NCI-H146 treated with DMSO at 0.1 percent for 48 hours (cell line): Measurements from ENCODE around the gene THOC2.
"Not testable (repeated sequence)": the region's sequence is repeated elsewhere in the genome, so short reads cannot be mapped to it uniquely, and the experiment has no call there.

Experiments used
- DNase-seq: peaks from one replicate; lab custom pipeline; 2025; ENCODE audit not compliant: unreplicated experiment; lab: John Stamatoyannopoulos, UW

The THOC2 gene, protein sequence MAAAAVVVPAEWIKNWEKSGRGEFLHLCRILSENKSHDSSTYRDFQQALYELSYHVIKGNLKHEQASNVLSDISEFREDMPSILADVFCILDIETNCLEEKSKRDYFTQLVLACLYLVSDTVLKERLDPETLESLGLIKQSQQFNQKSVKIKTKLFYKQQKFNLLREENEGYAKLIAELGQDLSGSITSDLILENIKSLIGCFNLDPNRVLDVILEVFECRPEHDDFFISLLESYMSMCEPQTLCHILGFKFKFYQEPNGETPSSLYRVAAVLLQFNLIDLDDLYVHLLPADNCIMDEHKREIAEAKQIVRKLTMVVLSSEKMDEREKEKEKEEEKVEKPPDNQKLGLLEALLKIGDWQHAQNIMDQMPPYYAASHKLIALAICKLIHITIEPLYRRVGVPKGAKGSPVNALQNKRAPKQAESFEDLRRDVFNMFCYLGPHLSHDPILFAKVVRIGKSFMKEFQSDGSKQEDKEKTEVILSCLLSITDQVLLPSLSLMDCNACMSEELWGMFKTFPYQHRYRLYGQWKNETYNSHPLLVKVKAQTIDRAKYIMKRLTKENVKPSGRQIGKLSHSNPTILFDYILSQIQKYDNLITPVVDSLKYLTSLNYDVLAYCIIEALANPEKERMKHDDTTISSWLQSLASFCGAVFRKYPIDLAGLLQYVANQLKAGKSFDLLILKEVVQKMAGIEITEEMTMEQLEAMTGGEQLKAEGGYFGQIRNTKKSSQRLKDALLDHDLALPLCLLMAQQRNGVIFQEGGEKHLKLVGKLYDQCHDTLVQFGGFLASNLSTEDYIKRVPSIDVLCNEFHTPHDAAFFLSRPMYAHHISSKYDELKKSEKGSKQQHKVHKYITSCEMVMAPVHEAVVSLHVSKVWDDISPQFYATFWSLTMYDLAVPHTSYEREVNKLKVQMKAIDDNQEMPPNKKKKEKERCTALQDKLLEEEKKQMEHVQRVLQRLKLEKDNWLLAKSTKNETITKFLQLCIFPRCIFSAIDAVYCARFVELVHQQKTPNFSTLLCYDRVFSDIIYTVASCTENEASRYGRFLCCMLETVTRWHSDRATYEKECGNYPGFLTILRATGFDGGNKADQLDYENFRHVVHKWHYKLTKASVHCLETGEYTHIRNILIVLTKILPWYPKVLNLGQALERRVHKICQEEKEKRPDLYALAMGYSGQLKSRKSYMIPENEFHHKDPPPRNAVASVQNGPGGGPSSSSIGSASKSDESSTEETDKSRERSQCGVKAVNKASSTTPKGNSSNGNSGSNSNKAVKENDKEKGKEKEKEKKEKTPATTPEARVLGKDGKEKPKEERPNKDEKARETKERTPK (N-terminal part only)

DNA sequence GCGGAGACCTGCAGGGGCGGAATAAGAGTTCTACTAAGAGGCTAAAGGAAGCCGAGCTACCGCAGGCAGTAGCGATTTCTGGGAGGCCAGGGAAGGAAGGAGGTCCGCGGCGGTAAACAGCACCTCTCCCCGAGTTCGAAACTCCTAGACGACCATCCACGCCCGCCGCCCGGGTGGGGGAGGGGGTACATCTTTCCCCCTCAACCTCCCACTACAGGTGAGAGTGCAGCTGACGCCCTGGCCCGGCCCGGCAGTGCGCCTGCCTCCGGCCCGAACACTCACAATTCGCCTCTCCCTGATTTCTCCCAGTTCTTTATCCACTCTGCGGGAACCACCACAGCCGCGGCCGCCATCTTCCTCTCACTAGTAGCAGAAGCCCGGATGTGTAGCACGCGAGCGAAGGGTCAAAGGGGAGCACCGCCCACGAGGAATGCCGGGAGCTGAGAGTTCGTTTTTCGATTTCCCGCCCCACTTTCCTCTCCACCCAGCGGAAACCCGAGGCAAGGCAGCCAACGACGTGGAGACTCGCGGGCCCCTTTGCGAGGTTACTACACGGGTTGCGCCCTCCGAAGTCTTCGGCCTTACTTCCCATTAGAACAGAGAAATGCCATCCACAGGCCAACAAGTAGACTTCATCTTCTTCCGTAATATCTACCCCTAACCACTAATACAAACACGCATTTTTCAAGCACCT lies at the start of gene THOC2:
Gene THOC2 (minus strand): TSS at position 383 of the 694 bp plus-strand sequence. CDS start 30 bp downstream, at position 353.
- peak; percentile 74 for DNase-seq

DNA sequence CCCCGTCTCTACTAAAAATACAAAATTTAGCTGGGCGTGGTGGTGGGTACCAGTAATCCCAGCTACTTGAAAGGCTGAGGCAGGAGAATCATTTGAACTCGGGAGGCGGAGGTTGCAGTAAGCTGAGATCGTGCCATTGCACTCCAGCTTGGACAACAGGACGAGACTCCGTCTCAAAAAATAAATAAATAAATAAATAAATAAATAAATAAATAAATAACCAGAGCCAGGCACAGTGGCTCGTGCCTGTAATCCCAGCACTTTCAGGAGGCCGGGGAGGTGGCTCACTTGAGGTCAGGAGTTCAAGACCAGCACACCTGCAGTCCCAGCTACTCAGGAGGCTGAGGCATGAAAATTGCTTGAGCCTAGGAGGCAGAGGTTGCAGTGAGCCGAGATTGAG lies 48.9 kb upstream of the THOC2 start:
- DNase-seq: not testable (repeated sequence)

DNA sequence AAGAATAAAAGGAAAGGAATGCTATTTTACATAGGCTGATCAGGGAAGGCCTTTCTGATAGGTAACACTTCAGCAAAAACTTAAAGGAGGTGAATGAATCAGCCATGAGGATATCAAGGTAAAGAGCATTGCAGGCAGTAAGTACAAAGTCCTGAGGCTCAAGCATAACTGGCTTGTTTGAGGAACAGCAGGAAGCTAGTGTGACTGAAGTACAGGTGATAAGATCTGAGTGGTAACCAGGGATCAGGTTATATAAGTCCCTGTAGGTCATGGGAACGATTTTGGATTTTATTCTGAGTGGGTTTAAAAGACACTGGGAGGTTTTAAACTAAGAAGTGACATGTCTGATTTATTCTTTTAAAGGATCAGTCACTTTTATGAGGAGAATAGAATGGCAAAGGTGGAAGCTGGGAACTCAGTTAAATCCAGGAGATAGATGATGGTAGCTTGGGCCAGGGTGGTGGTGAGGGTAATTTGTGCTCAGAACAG lies 47.1 kb upstream of the THOC2 start:
- DNase-seq: peak; percentile 52

DNA sequence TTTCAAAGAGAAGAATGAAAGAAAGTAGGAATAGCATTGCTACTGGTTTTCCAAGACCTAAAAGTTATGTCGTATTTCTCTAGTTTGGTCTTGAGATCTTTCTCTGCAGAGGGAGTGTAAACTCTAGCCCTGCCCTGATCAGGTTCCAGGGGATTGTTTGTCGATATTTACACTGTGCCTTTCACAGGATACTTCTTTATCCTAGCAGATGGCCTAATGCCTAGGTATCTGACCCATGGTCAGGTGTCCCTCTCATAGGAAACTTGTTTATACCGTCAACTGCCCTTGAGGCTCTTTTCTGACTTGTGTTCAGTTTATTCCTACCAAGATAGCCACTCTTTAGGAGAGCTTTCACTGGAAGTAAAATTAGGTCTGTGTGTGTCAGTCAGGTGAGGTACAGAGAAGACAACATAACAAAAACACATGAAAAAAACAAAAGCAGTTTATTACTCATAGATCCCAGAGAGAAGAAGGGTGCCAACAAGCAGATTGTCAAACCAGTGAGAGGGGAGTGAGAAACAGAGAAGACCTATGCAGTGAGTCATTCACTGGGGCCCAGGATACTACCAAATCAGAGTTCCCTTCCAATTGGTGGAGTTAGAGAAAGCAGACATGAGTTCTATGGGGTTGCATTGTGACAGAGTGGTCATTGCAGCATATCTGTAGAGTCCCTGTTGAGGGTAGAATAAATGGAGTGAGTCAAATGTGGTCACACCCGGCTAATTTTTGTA lies 40.6 kb upstream of the THOC2 start:
- DNase-seq: peak; percentile 13

DNA sequence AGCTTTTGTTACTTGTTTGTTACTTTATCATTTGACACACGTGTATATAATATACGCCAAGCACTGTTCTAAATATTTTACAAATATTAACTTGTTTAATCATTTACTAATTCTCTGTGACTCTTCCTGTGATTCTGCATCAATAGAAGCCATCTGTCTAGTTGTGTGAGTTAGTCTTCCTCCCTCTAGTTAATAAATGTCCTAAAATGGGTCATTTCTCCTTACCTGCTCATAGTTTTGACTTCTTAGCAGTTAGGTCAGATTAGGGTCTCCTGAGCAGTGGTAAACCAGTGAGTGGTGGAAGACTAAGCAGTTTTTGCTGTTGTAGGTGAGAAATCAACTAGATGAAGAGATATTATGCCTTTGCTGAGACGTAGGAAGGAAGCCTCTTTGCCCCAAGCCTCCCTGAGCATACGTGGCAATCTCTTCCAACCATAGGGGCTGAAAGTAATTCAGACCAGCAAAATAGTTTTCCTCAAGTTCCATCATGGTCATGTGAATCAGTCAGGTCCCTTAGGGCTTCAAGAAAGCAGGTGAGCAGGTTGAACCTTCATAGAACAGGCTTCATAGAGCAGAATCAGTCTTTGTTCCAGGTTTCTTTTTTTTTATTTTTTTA lies 38.7 kb upstream of the THOC2 start:
- no peak for DNase-seq

DNA sequence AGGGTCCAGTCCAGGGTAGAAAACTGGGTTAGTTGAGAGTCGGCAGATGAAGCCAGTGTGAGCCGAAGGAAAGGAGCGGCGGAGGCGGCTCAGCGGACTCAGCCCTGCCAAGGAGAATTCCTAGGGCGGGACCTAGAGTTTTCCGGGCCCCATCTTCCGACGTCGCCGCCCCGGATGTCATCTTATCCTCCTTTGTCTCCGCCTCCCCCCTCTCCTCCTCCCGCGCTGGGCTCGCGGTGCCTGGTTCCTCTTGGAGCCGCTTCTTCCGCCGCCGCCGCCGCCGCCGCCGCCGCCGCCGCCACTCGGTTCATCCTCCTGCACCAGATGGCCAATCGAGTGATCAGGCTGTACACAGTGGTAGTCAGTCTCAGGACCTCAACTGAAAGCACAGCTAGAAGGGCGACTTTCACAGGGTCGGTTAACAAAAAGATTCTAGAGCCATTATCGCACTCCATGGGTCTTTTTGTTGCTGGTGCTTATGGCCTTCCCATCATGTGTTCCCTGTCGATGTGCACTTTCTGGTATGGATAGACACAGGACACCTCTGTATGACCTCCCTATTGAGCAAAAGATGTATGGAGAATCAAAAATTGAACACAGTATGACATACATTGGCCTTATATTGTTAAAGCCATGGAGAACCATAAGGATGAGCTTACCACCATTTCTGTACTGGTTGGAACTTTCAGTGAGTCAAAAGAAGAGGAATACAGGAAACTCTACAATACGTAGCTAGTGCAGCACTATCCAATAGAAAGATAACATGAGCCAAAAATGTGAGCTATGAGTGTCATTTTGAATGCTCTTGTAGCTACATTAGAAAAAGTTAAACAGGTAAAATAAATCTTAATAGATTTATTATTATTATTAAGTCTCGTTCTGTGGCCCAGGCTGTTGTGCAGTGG lies 32.4 kb upstream of the THOC2 start:
- peak; percentile 83 for DNase-seq

DNA sequence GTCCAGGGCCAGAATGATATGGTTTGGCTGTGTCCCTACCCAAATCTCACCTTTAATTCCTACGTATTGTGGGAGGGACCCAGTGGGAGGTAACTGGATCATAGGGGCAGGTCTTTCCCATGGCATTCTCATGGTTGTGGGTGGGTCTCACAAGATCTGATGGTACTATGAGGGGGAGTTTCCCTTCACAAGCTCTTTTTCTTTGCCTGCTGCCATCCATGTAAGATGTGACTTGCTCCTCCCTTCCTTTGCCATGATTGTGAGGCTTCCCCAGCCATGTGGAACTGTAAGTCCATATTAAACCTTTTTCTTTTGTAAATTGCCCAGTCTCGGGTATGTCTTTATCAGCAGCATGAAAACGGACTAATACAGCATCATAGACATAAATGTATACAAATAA lies 27.0 kb upstream of the THOC2 start:
- DNase-seq: not testable (repeated sequence)

DNA sequence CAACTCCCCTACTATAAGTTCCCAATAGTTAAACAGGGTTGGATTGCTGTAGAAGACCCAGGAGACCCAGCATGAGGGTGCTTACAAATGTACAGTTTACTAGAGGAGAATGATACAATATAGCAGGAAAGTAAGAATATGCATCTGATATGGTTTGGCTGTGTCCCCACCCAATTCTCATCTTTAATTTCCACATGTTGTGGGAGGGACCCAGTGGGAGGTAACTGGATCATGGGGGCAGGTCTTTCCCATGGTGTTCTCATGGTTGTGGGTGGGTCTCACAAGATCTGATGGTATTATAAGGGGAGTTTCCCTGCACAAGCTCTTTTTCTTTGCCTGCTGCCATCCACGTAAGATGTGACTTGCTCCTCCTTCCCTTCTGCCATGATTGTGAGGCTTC lies 24.9 kb upstream of the THOC2 start:
- DNase-seq: not testable (repeated sequence)

DNA sequence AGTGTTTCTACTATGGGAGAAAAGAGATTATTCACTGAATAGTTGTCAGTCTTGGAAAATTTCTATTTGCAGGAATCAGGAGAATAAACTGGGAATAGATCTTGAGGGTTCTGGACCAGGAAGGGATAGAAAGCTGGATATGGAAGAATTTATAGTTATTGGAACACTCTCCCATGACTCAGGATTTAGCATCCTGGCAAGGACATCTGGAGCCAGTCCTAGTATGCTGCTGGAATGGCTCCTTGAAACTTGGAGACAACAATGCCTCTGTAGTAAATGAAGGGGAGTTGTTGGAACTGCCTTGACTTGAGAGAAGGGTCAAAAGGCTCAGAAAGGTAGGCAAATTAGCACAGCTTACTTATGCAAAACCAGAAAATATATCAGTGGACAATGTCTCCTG lies 23.5 kb upstream of the THOC2 start:
- no peak for DNase-seq

DNA sequence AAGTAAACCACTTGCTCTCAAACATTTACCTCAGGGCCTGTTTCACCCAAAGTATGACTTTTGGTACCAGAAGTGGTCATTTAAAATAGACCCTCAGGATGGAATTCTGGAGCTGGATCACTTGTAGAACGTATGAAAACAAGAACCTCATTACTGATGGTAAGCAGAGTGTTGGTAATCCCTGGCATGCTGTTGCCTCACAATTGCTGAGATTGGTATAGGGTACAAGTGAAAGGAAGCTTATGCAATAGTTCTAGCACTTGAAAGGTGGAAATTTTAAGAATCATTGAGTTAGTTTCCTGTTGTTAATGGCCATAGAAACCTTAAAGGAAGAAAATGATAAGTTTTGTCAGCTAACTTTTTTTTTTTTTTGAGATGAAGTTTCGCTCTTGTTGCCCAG lies 22.3 kb upstream of the THOC2 start:
- DNase-seq: no peak

DNA sequence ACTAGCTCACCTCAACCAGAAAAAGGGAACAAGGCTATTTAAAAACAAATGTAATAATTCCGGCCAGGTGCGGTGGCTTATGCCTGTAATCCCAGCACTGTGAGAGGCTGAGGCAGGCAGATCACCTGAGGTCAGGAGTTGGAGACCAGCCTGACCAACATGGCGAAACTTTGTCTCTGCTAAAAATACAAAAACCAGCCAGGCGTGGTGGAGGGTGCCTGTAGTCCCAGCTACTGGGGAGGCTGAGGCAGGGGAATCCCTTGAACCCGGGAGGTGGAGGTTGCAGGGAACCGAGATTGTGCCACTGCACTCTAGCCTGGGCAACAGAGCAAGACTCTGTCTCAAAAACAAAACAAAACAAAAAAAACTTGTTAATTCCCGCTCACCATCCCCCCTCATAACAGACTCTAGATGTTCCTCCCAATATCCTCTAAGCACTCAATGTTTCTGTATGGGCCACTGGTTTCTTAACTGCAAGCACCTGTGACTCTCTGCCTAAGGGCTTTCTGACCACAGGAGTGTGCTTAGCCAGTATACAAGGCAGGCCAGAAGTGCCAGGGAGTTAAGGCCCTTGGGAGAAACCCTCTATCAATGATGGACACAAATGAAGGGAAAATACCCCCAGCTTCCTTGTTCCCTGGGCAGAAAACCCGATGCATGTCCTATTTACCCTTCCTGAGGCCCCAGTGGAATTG lies 21.0 kb upstream of the THOC2 start:
- DNase-seq: no peak

DNA sequence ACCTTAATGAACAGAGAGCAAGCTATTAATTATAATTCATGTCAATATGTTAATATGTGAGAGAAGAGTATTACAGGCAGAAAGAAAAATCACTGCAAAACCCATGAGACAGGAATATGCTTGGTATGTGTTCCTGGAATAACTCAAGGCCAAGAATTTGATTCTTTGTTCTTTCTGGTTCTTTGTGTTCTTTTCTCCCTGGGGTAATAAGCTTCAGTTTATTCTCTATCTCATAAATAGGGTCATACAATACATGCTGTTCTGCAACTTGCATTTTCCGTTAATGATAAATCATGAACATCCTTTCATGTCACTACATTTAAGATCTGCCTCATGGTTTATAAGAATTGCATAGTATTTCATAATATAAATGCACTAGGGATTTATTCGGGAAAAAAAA lies 16.8 kb upstream of the THOC2 start:
- no peak for DNase-seq

DNA sequence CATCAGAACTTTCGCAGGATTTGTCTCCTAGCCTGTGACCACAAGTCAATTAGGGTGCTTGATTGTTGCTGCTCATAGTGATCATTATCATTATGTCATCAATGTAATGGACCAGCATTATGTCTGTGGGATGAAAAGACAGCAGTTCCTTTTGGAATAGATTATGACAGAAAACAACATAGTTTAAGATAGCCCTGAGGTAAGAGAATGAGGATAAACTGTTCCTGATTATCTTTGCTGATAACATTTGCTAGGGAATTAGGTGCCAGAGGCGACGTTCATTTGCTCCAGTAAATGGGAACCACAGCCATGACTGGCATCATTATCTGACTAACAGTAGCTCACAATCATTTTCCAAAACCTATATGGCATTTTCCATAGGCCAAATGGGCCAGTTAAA lies 12.7 kb upstream of the THOC2 start:
- DNase-seq: peak; percentile 24

DNA sequence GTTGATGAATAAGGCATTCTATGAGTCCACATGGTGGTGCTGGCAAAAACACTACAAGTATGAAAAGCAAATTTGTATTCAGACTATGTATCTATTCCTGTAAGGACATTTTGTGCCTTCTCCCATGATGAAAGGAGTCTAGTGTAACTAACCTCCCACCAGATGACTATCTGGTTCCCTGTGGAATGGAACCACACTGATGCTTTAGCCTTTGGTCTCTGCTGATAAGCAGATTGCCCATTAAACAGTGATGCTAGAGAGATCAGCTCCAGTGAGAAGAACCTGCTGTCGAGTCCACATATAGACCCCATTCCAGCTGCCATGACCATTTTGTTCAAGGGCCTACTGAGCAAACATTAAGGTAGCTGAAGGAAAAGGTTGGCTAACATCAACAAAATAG lies 10.5 kb upstream of the THOC2 start:
- no peak for DNase-seq

DNA sequence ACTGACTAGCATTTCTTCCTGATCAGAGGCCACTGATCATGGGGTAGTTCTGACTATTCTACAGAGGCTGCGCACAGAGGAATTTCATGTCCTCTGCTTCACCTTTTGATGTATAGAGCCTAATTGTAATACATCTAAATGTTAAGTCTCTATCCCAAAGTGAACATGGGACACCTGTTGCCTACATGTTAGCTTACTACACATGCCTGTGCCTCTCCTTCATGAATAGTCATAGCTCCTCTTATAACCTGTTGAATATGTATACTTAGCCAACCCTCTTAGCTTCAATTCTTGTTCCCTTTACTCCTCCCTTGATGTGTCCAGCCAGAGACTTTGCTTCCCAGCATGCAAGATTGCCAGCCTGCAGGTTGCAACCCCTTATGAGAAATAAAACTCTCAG lies 9.6 kb upstream of the THOC2 start:
- no peak for DNase-seq

DNA sequence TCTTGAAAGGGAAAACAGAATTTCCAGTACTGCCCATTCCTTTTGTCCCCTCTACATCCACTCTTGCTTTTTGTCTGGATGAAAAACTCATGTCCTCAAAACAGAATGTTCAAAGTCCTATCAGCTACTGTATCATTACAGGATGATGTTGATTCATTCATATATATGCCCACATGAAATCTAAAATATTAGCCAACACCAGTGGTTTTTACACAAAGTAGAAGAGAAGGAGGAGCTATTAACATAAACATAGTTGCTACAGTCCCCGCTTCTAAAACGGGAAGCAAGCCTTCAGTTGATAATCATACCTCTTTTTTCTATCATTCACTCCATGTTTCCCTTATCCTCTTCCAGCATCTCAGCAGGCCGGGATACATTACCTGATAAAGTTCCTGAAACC lies 7.7 kb upstream of the THOC2 start:
- no peak for DNase-seq

DNA sequence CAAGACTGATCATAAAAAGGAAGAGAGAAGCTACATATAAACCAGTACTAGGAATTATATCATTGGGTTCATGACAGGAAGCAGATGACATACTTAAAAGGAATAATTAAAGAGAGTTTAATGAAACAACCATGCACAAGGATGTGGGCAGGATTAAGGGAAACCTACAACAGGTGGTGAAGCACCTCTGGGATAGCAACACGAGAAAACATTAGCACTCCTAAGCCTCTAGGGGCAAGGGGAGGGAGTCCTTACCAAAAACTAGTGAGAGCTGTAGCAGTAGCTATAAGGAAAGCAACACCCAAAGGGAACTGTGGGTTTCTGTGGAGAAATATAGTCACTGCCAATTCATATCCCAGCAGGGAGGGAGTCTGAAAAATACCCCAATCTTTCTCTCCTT lies 7.2 kb upstream of the THOC2 start:
- no peak for DNase-seq

DNA sequence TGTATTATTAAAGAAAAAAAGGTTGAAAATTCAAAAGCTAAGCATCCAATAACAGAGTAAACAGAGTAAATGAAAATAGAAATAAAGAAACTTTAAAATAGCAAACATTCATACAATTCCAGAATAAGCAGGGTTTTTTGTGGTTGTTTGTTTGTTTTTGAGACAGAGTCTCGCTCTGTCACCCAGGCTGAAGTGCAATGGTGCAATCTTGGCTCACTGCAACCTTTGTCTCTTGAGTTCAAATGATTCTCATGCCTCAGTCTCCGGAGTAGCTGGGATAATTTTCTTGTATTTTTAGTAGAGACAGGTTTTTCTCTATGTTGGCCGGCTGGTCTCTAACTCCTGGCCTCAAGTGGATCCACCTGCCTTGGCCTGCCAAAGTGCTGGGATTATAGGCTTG lies 6.6 kb upstream of the THOC2 start:
- no peak for DNase-seq
